Ishikawa (cell line): Measurements from ENCODE around the gene ARHGEF28.

Source experiments
- CEBPB ChIP-seq: IDR thresholded peaks from 2 replicates; pipeline ENCODE4 v1.6.1; 2012
- EP300 ChIP-seq: IDR thresholded peaks from 2 replicates; pipeline ENCODE4 v1.6.1; 2012; ENCODE audit warnings: borderline replicate concordance
- YY1 ChIP-seq: IDR thresholded peaks from 2 replicates; pipeline ENCODE4 v1.6.1; 2012; ENCODE audit warnings: low read depth
- TF ChIP-seq, protein P1 (sequence below): IDR thresholded peaks from 2 replicates; pipeline ENCODE4 v1.6.1; 2012; ENCODE audit warnings: low read depth, mild to moderate bottlenecking

DNA sequence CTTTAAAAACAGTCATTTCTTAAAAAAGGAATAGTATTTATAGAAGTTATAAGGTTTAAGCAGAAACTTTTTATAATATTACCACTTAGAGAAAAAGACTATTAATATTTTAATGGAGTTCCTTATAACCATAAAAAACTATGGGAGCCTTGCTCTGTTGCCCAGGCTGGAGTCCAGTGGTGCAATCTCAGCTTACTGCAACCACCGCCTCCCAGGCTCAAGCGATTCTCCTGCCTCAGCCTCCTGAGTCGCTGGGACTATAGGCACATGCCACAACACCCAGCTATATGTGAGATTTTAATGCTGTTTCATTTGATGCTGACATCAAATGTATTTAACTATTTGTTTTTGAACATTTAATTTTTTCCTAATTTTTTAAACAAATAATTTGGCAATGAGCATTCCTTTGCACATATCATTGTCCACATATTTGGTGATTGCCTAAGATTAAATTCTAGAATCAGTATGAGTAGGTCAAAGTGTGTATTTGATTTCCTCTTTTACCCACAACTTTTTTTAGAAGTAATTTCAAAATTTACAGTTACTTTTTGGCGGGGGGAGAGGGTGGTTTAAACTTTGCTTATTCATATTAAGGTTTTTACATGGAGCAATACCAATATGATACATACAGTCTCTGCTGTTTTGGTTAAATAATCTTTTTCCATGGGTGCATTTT is 235.5 kb downstream of the ARHGEF28 start:
- no peak for TF ChIP-seq CEBPB
- TF ChIP-seq, protein P1, sequence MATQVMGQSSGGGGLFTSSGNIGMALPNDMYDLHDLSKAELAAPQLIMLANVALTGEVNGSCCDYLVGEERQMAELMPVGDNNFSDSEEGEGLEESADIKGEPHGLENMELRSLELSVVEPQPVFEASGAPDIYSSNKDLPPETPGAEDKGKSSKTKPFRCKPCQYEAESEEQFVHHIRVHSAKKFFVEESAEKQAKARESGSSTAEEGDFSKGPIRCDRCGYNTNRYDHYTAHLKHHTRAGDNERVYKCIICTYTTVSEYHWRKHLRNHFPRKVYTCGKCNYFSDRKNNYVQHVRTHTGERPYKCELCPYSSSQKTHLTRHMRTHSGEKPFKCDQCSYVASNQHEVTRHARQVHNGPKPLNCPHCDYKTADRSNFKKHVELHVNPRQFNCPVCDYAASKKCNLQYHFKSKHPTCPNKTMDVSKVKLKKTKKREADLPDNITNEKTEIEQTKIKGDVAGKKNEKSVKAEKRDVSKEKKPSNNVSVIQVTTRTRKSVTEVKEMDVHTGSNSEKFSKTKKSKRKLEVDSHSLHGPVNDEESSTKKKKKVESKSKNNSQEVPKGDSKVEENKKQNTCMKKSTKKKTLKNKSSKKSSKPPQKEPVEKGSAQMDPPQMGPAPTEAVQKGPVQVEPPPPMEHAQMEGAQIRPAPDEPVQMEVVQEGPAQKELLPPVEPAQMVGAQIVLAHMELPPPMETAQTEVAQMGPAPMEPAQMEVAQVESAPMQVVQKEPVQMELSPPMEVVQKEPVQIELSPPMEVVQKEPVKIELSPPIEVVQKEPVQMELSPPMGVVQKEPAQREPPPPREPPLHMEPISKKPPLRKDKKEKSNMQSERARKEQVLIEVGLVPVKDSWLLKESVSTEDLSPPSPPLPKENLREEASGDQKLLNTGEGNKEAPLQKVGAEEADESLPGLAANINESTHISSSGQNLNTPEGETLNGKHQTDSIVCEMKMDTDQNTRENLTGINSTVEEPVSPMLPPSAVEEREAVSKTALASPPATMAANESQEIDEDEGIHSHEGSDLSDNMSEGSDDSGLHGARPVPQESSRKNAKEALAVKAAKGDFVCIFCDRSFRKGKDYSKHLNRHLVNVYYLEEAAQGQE = no peak
- TF ChIP-seq EP300 = no peak
- no peak for TF ChIP-seq YY1
